PFSK-1 (cell line): ENCODE results near the gene MS4A15.

ENCODE experiments used
- FOXP2 ChIP-seq: optimal IDR thresholded peaks from 2 replicates; pipeline ENCODE3; 2011; ENCODE audit warnings: borderline replicate concordance, control low read depth, inconsistent platforms; ENCODE audit not compliant: insufficient read depth; ENCODE audit errors: extremely low read length, extremely low read depth
- POLR2AphosphoS5 ChIP-seq: IDR thresholded peaks from 2 replicates; pipeline ENCODE4 v1.6.1; 2012; ENCODE audit warnings: low read depth, mild to moderate bottlenecking, control low read depth, low read length, moderate library complexity
- SIN3A ChIP-seq: IDR thresholded peaks from 2 replicates; pipeline ENCODE4 v1.6.1; 2012; ENCODE audit warnings: mild to moderate bottlenecking, low read length, moderate library complexity, borderline replicate concordance; ENCODE audit not compliant: insufficient read depth
- TAF1 ChIP-seq: IDR thresholded peaks from 2 replicates; pipeline ENCODE4 v1.6.1; 2012; ENCODE audit warnings: low read length, control low read depth, borderline replicate concordance; ENCODE audit not compliant: insufficient read depth
- TF ChIP-seq, protein P1 (sequence below), 2 experiments: IDR thresholded peaks; 2 replicates each; pipeline versions ENCODE4 v1.6.1 to v1.8.0; 2011 to 2012; ENCODE audit warnings: low read depth in 2 of 2, low read length in 2 of 2, control low read depth in 1 of 2, inconsistent platforms in 1 of 2, mild to moderate bottlenecking in 1 of 2, moderate library complexity in 1 of 2; ENCODE audit not compliant: insufficient read depth in 1 of 2

MS4A15 gene

GRCh38 chr11:60797846-60798630 lies 41.4 kb downstream of the MS4A15 start:
- TF ChIP-seq SIN3A (no peak), POLR2AphosphoS5 (no peak), FOXP2 (no peak), TAF1 (no peak)
- TF ChIP-seq, protein P1, sequence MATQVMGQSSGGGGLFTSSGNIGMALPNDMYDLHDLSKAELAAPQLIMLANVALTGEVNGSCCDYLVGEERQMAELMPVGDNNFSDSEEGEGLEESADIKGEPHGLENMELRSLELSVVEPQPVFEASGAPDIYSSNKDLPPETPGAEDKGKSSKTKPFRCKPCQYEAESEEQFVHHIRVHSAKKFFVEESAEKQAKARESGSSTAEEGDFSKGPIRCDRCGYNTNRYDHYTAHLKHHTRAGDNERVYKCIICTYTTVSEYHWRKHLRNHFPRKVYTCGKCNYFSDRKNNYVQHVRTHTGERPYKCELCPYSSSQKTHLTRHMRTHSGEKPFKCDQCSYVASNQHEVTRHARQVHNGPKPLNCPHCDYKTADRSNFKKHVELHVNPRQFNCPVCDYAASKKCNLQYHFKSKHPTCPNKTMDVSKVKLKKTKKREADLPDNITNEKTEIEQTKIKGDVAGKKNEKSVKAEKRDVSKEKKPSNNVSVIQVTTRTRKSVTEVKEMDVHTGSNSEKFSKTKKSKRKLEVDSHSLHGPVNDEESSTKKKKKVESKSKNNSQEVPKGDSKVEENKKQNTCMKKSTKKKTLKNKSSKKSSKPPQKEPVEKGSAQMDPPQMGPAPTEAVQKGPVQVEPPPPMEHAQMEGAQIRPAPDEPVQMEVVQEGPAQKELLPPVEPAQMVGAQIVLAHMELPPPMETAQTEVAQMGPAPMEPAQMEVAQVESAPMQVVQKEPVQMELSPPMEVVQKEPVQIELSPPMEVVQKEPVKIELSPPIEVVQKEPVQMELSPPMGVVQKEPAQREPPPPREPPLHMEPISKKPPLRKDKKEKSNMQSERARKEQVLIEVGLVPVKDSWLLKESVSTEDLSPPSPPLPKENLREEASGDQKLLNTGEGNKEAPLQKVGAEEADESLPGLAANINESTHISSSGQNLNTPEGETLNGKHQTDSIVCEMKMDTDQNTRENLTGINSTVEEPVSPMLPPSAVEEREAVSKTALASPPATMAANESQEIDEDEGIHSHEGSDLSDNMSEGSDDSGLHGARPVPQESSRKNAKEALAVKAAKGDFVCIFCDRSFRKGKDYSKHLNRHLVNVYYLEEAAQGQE (IDR thresholded peaks at IDR 0.05; ENCODE audit: insufficient read depth in 1 of 2, low read depth in 2 of 2, low read length in 2 of 2) = no peak

DNA sequence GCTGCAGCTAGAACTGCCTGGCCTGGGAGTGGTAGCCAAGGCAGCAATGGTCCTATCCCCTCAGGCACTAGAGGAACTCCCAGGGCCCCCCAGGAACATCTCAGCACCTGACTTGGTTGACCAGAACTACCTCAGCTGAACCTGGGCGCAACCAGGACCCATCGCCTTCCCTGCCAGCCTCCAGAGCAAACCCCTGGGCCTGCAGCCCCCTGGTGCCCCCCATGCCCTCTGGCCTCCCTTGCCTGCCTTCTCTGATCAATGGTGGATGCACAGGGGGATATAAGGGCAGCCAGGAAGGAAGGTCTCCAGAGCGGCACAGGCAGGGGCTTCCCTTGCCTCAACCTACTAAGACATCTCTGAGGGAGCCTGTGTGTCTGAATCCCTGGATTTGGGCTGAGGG lies 42.0 kb downstream of the MS4A15 start:
- TF ChIP-seq SIN3A (no peak), POLR2AphosphoS5 (no peak), TAF1 (no peak), FOXP2 (no peak)
- TF ChIP-seq, protein P1 (IDR thresholded peaks at IDR 0.05; ENCODE audit: insufficient read depth in 1 of 2, low read depth in 2 of 2, low read length in 2 of 2) = no peak

GRCh38 chr11:60801194-60801593 lies 44.5 kb downstream of the MS4A15 start:
- TF ChIP-seq FOXP2 (no peak), SIN3A (no peak), TAF1 (no peak), POLR2AphosphoS5 (no peak)
- TF ChIP-seq, protein P1 (IDR thresholded peaks at IDR 0.05; ENCODE audit: insufficient read depth in 1 of 2, low read depth in 2 of 2, low read length in 2 of 2) = no peak

GRCh38 chr11:60803273-60803936 lies 46.7 kb downstream of the MS4A15 start:
- TF ChIP-seq, protein P1 (IDR thresholded peaks at IDR 0.05; ENCODE audit: insufficient read depth in 1 of 2, low read depth in 2 of 2, low read length in 2 of 2) = no peak
- TF ChIP-seq POLR2AphosphoS5 (no peak), FOXP2 (no peak), TAF1 (no peak), SIN3A (no peak)
